GM19193 (cell line): ENCODE data around the gene TAMALIN.

Source experiments
- POLR2A ChIP-seq: IDR thresholded peaks from 4 replicates; pipeline ENCODE4 v1.6.1; 2011; ENCODE audit not compliant: insufficient read depth, insufficient read length; ENCODE audit errors: extremely low read depth

The TAMALIN gene

GRCh38 chr12:52060498-52061177 is 53.9 kb downstream of the TAMALIN start:
- TF ChIP-seq POLR2A = no peak

DNA sequence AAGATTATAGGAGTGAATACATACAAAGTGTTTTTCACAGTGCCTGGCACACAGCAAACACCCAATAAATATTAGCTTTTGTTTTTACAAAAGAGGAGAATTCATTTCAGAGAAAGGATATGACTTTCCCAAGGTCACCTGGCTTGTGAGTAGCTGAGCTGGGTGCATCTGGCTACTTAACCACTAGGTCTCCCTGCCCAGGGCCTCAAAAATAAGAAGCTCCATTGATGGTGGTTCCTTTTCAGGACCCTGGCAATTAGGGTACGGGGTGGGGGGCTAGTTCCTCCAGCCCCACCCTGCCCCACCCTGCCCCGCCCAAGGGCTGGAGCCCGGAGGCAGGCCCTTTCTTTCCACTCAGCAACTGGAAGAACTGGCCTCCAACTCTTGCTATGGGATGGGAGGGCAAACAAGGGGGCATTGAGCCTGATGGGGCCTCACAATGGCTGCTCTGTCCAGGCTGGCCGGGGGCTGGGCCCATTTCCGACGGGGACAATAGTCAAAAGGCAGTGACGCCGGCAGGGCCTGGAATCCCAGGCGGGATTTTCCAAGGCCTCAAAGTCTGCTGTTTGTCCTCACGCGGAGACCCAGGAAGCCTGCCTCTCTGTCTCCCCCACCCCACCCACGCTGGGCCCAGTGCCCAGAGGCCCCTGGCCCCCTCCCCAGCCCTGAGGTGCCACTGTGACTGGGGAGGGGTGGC is 54.9 kb downstream of the TAMALIN start:
- TF ChIP-seq POLR2A = no peak

GRCh38 chr12:52062167-52063081 is 55.7 kb downstream of the TAMALIN start:
- no peak for TF ChIP-seq POLR2A

DNA sequence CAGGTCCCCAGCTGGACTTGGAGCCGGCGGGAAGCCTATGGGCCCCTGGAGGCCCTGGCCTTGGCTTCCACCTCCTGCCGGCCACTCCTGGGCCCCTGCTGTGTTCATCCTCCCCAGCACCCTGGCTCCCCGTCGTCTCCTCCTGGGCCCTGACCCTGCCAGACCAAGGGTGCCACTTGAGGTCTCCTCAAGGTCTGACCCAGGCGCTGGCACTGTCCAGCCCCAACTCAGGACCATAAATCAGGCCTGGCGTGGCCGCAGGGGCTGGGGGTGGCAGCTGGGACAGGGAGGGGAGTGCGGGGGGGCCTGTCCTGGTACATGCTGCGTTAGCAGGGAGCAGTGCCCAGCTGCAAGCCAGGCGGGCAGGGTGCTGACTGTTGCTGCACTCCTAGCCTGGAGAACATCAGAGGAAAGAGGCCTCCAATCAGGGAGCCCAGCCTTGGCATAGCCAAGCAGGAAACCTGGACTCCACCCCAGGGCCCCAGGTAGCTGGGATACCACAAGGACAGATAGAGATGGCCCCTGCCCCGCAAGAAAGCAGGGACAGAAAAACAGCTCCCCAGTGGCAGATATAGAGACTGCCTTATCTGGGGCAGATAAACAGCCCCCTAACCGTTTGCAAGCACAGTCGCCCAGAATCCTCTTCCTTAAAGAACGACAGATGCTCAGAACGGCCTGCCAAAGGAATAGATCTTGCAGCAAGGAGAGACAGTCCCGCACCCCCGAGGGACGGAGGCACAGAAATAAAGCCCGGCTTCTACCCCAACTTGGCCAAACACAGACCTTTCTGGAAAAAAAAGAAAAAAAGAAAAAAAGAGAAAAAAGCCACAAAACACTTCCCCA is 56.6 kb downstream of the TAMALIN start:
- TF ChIP-seq POLR2A = no peak

GRCh38 chr12:52063981-52064649 is 57.4 kb downstream of the TAMALIN start:
- no peak for TF ChIP-seq POLR2A
